GM03348 (cell line): Measurements from ENCODE around the gene ACSL5.
"Not testable (repeated sequence)": the region's sequence is repeated elsewhere in the genome, so short reads cannot be mapped to it uniquely, and the experiment has no call there.

Experiments used
- DNase-seq: peaks from one replicate; pipeline ENCODE4 v3.0.0; 2012; ENCODE audit warnings: low spot score

The ACSL5 gene

DNA sequence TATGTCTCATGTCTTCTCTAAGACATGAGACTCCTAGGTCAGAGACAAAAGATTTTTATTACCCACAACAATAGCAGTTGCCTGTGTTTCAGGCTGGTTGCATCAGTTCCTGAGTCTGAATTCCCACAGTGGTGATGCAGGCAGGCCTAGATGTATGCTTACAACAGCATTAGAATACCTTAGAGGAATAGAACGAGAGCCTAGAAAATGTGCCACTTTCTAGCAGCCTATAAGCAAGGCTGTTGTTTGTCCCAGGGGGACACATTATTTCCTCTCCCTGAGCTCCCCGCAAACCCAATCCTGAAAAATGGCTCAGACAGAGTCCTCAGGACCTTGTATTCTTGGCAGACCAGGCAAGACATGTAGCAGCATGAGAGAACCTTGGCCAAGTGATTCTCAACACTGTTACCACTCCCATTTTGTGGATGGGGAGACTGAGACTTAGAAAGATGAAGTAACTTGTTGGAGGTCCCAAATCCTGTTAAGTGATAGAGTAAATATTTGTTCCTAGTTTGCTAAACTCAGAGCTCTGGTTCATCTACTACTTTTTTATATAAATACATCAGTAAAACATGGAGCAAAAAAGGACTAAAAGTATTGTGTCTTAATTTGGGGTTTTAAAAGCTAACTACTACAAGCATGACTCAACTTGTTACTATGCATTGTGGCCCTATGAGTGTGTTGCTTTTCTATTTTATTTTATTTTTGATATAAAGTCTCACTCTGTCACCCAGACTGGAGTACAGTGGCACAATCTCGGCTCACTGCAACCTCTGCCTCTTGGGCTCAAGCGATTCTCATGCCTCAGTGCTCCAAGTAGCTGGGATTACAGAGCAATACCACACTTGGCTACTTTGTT is 87.3 kb downstream of the ACSL5 start:
- DNase-seq: peak; percentile 56

DNA sequence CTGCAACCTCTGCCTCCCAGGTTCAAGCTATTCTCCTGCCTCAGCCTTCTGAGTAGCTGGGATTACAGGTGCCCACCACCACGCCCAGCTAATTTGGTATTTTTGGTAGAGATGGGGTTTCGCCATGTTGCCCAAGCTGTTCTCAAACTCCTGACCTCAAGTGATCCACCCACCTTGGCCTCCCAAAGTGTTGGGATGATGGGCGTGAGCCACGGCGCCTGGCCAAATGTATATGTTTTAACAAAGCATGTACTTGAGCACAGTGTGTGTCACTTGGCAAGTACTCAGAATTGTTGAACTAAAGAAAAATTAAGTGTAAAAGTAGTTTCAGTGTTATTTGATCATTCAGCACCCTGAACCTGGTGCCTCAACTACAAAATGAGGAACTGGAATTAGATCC is 90.2 kb downstream of the ACSL5 start:
- not testable (repeated sequence) for DNase-seq

DNA sequence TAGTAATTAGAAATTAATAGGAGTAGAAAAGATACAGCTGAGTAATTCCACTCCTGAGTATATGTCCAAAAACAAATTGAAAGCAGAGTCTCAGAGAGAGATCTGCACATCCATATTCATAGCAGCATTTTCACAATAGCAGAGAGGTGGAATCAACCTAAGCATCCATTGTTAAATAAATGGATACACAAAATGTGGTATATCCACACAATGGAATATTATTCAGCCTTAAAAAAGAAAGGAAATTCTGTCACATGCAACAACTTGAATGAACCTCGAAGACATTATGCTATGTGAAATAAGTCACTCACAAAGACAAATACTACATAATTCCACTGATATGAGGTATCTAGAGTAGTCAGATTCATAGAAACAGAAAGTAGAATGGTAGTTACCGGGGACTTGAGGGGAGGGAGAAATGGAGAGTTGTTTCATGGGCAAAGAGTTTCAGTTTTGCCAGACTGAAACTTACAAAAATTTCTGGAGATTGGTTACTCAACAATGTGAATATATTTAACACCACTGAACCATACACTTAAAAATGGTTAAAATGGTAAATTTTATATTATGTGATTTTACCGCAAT is 91.5 kb downstream of the ACSL5 start:
- DNase-seq: no peak

DNA sequence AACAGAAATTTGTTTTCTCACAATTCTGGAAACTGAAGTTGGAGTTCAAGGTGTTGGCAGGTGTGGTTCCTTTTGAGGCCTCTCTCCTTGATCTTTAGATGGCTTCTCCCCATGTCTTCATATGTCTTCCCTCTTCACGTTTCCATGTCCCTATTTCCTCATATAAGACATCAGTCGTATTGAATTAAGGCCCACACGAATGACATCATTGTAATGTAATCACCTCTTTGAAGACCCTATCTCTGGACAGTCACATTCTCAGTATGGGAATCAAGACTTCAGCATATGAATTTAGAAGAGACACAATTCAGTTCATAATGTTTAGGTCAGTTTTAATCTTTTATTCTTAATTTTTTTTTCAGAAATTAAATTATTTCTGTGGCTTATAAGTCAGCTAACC is 92.9 kb downstream of the ACSL5 start:
- no peak for DNase-seq

DNA sequence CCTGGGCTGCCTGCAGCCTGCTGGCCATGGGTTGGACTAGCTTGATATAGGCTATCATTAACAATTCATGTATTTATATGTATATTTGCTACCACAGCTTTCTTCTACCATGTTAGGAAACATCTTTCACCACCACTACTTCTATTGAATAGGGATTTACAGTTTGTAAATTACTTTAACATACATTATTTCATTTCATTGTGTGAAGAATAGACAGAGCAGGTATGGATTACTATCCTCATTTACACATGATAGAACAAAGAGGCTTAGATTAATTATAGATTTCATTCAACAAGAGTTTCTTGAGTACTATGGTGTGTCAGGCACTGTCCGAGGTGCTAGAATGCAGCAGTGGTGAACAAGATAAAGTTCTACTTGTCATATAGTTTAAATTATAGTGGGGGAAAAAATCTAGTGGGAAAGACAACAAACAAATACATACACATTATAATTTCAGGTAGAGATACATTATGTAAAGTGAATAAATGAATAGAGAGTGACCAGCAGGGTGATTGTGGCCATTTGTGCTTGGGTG is 93.7 kb downstream of the ACSL5 start:
- DNase-seq: no peak

DNA sequence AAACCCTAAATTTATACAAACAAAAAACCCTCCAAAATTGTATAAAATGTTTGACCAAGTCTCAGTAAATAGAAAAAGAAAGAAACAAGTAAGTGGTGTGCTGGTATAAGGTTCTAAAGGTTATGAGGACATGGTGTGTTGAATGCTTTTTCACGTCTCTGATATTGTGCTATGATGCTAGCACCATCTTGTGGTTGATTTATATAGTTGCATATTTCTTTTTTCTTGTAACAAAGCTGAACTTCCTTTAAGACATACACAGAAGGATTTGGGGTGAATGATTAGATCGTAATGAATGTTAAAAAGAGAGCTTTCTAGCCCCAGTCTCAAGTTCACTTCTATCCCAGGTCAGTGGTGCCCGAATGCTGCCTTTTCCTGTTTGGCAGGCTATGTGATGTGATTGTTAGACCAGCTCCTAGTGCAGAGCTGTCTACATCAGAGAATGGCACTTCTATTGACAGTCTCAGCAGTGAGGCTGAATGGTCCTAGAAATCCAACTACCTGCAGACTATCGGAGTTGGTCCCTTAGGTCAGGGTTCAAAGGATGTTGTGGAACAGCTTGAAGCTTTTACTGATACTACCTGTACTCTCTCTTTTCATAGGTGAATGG is 98.1 kb downstream of the ACSL5 start:
- peak; percentile 75 for DNase-seq

DNA sequence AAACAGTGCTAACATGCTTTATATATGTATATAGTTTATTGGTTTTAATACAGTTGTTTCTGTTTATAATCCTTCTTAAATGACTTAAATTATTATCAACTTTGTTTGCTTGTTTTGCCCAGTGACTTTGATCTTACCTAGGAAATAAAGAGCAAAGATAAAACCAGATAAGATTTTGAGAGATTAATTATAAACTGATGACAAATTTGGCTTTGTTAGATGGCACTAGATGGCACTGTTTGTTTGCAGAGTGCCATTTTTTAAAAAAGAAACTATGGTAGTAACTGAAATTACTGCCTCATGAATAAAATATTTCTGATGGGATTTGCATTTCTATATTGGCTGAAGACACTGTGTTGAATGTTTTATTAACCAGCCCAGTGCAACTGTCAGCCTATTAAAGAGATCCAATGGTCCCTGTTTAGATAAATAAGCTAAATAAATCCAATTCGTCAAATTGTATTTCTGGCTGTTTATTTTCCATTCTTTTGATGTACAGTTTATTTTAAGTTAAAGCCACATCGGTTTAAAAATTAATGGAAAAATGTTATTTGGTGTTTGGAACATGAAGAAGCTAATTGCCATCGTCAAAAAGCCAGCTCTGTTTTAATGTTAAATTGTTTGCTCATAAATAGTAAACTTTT is 101.8 kb downstream of the ACSL5 start:
- peak; percentile 31 for DNase-seq
